GM19099 (cell line): ENCODE results near the gene NAA15.
A peak's percentile ranks its signal among the peaks of the same experiment; 100 is the strongest.

ENCODE experiments used
- POLR2A ChIP-seq: IDR thresholded peaks from 3 replicates; pipeline ENCODE4 v1.6.1; 2011; ENCODE audit warnings: low read depth; ENCODE audit not compliant: insufficient read length; ENCODE audit errors: extremely low read depth

Gene NAA15

GRCh38 chr4:139301113-139301820 is at the start of gene NAA15:
Gene NAA15 (plus strand): TSS chr4:139301505. CDS start chr4:139301778, 273 bp downstream.
- TF ChIP-seq POLR2A: peak; percentile 62

GRCh38 chr4:139253046-139253445 is 48.3 kb upstream of the NAA15 start:
- TF ChIP-seq POLR2A: no peak

GRCh38 chr4:139253713-139254112 is 47.6 kb upstream of the NAA15 start:
- TF ChIP-seq POLR2A: no peak

GRCh38 chr4:139256349-139256748 is 45.0 kb upstream of the NAA15 start:
- TF ChIP-seq POLR2A: no peak

- TF ChIP-seq POLR2A: no peak
These were observed 35.7 kb upstream of the NAA15 start for GRCh38 chr4:139265654-139266053.

GRCh38 chr4:139266208-139266582 is 35.1 kb upstream of the NAA15 start:
- no peak for TF ChIP-seq POLR2A

GRCh38 chr4:139266583-139267257 is 34.6 kb upstream of the NAA15 start:
- no peak for TF ChIP-seq POLR2A

- no peak for TF ChIP-seq POLR2A
These were observed 34.0 kb upstream of the NAA15 start for GRCh38 chr4:139267301-139267700.

GRCh38 chr4:139273835-139274234 is 27.5 kb upstream of the NAA15 start:
- no peak for TF ChIP-seq POLR2A

- no peak for TF ChIP-seq POLR2A
These were observed 26.5 kb upstream of the NAA15 start for GRCh38 chr4:139274790-139275189.

- TF ChIP-seq POLR2A: no peak
These were observed 26.0 kb upstream of the NAA15 start for GRCh38 chr4:139275281-139275735.

GRCh38 chr4:139278485-139278884 is 22.8 kb upstream of the NAA15 start:
- no peak for TF ChIP-seq POLR2A

GRCh38 chr4:139278912-139279759 is 22.2 kb upstream of the NAA15 start:
- no peak for TF ChIP-seq POLR2A

GRCh38 chr4:139279760-139280620 is 21.3 kb upstream of the NAA15 start, which contains the start of gene MGARP:
Gene MGARP (minus strand): TSS chr4:139280225. CDS start chr4:139280158, 67 bp downstream.
- TF ChIP-seq POLR2A: no peak
